ENCODE measurements around the gene CFAP58.

The CFAP58 gene, protein sequence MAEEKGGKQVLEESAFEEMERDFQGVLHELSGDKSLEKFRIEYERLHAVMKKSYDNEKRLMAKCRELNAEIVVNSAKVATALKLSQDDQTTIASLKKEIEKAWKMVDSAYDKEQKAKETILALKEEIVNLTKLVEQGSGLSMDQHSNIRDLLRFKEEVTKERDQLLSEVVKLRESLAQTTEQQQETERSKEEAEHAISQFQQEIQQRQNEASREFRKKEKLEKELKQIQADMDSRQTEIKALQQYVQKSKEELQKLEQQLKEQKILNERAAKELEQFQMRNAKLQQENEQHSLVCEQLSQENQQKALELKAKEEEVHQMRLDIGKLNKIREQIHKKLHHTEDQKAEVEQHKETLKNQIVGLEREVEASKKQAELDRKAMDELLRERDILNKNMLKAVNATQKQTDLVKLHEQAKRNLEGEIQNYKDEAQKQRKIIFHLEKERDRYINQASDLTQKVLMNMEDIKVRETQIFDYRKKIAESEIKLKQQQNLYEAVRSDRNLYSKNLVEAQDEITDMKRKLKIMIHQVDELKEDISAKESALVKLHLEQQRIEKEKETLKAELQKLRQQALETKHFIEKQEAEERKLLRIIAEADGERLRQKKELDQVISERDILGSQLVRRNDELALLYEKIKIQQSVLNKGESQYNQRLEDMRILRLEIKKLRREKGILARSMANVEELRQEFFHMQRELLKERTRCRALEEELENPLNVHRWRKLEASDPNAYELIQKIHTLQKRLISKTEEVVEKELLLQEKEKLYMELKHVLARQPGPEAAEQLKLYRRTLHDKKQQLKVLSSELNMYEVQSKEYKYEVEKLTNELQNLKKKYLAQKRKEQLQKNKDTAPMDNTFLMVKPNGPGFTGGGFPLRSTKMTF

DNA sequence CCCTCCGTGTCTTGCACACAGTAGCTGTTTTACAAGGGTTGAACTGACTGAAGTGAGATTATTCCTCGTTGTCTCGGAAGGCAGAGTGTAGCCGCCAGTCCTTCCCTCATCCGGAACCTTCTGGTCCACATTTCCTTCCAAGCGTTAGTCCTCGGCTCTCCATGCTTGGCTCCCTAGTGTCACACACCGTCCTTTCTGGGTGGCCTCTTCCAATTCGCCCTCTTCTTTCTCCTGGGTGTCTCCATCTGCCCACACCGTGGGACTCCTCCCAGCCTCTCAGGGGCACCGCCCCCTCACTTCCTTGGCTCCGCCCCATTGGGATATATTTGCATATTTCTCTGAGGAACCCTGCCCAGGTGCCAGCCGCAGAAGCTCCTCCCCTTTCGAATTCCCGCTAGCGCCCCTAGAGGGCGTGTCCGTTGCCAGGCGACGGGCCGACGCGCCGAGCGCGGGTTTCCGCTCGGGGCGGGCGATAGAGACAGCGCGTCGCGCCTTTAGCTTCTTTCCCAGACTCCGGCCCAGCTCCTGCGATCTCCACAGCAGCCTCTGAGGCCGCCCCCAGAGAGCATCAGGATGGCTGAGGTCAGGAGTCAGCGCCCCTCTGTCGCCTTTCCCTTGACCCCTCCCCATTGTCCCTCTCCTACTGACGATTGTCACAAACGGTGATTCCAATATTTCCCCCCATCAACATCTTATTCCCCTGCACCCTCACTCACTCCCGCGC is at the start of gene CFAP58:
Gene CFAP58 (plus strand): TSS at position 509 of the 724 bp plus-strand sequence. CDS start 65 bp downstream, at position 574.
- peak; percentile 80 for DNase-seq

DNA sequence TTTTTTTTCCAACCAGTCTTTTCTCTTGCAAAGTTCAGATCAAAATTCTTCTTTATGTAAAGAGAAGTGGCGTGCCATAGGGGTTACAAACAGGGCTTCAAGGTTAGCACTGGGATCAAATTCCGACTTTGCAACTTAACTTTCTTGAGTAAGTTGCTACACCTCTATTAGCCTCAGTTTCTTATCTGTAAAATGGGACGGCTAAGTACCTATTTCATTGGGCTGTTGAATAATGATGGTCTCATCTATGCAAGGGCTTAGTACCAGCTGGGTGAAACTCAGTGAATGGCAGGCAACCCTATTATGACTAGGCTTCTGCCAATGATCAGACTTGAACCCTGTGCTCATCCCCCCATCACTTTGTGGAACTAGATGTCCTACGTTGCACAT is 49.3 kb upstream of the CFAP58 start:
- DNase-seq = no peak

DNA sequence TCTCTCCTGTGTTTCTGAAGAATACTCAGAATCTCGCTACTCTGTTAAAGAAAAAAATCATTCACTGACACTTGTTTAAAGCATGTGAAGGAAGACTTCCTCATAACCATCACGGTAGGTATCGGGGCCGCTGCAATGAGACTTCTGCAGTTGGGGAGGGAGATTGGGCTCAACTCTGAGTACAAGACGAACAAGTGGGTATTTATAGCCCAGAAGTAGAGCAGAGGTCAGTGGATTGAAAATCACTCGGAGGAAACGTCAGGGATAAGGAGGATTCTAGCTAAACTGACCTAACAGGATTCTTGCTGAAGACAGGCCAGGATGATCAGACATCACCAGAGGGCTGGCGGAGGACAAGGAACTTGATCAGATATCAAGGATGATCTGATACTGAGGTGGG is 48.7 kb upstream of the CFAP58 start:
- no peak for DNase-seq

DNA sequence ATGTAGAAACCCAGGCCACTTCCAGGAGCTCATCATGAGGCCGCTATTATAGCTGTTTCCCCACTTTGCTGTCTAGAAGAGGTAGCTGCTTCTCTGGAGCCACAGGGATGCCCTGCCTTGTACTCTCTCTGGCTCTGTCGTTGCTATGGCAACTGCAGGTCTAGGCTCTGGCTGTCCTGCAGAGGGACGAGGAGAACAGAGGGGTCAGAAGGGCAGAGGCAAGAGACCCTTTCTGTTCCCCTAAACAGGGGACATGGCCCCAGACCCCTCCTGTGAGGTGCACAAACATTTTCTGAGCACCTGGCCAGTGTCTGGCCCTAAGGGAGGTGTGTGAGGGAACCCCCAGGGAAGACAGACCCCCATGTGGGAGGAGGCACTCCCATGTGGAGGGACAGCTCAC is 46.7 kb upstream of the CFAP58 start:
- DNase-seq = no peak

DNA sequence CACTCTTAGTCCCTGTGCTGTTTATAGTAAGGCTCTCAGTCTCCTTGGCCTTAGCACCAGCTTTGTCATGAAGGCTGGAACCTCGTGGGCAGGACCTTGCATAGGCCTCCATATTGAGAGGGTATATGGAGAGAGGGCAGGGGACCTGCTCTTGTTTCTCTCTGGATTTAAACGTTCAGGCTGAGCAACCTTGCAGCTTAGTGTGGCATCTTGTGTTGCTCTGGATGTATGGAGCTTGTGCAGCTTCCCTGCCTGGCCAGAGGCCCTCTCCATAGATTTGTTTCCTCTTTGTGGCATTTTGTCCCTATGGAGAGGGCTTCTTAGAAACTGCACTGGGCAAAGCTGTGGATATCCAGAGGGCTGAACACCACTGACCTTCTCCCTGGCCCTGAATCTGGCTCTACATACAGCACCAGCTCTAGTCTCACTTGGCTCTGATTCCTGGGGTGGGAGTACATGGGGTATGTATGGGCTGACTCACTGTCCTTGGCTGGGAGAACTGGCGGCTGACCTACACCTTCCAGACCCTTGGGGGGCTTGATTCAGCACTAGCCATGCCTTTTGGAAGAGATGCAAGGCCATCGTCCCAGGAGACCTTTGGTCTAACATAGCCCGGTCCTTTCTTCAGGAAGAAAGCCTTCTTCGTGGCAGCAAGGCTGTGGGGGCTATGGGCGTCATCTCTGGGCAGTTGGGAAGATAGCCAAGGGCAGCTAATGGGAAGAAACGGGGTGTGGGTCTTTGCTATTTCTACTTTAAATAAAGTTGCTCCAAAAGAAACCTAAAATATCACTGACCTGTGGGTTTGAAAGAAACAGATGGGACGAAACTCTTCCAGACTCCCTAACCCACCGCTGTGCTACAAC is 45.8 kb upstream of the CFAP58 start:
- no peak for DNase-seq

DNA sequence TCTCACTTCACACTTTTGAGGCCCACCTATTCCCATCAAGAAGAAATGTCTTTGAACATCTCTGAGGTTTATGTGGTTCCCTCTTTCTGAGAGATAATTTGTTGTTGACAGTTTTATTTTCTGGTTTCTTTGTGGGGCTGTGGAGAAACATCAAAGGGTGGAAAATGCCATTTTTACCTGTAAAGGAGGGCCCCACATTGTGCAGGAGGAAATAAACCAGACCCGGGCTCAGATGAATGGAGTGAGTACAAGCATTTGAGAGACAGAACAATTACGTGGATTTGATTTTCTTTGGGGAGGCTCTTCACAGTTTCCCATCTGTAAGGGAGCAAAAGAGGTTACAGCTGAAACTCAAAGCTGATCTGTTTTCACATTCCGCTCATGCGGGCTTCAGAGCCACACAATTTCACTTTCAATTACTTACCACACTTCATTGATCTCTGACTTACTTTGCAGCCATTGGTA is 45.2 kb upstream of the CFAP58 start:
- DNase-seq = no peak

DNA sequence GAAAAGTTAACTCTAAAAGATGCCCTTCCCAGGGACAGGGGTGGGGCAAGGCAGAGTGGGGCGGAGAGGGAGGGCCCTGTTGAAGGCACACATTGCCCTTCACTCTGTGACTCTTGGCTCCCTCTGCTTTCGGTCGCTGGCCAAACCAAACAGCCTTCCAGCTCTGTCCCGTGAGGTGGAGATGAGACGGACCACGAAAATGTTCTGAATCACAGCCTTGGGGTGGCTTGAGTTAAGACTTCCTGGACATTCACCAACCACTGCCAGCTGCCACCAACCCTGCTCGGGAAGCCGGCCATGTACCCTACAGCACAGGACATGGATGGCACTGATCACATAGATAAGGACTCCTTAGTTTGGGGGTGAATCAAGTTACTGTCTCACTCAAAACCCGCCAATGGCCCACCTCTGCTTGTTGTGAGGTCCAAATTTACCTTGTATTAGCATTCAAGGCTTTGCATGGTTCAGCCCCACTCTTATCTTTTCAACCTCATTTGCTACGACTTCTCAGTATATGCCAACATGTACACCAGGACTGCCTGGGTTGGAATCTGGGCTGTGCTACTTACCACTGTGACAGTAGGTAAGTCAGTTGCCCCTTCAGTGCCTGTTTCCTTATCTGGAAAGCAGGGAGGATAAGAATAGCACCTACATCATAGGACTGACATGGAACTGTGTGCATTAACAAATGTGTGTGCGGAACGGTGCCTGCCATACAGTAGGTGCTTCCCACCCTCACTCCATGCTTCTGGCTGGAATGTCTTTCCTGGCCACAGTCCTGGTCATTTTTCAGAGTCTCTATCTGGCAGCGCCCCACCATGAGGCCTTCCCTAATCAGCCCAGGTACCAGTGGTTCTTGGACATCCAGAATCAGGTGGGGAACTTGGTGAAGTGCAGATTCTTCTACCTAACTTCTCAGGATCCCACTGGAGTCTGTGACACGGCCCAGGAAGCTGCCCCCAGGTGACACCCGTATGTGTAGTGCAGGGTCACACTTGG is 43.4 kb upstream of the CFAP58 start:
- DNase-seq = no peak

DNA sequence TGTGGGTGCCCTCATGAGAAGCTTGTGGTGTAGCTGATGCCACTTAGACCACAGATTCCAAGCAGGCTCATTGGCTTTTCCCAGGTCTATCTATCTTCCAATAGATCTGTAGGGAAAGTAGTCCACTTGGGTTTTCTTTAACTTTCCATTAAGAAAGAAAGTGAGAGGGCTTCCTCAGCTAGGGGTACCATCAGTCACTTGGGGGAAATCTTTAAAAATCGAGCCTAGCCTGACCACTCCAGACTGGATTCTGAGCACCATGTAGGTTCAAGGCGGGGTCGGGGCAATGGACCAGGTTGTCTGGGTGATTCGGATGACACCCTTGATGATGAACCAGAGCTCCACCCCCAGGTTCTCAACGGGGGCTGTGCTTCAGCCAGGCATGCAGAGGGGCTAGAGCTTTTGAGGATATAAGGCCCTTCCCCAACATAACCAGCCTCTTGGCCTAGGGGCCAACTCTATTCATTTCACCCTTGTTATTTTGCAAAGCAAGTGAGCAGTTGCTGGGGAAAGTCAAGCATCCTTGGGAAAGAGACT is 42.4 kb upstream of the CFAP58 start:
- DNase-seq = no peak

DNA sequence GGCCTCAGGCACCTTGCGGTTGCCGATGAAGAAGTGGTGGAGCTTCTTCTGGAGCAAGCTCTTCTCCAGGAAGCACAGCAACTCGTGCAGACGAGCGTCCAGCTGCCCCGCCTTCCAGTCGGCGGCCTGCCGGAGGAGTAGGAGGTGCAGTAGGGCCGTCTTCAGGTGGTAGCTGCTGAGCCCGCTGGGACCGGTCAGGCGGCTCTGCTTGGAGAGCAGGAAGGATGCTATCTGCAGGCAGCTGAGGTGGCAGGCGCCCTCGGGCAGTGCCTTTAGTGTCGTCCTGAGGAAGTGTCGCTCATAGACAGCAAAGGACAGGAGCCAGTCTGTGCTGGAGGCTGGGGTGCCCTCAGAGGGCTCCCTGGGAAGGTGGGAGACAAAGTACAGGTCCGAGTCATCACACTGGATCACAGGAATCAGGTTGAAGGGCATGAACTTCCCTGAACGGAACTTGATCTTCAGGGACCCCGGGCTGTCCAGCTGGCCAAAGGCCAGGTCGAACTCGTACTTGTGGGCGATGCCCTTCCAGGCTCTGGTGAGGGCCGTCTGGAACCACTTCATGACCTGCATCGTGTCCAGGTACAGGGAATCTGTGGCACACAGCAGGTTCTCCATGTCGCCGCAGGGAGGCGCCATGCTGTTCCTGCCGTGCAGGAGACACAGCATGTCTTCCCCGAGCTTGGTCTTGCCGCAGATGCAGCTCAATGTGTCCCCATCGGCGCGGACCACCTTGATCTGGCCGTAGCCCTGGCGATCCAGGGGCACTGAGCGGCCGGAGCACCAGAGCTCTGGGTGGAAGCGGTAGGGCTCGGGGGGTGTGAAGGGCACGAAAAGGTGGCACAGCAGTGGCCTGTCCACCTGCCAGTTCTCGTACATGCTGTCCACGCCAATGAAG is 38.8 kb upstream of the CFAP58 start:
- no peak for DNase-seq

DNA sequence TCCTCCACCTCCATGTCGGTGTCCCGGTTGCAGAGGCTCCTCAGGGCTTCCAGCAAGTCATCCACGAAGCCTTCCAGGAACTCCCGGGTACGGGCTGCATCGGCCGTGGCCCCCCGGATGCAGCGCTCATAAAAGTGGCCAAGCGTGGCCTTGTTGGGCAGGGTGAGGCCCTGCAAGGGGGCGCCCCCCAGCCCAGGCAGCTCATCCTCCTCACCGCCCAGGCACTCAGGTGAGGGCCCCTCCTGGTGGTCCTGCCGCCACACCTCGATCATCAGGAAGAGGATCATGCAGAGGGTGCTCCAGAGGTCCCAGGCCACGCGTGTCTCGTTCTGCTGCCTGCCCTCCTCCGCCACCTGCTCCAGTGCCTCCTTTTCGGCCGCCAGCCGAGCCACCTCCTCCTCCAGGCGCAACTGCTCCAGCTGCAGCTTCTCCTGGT is 38.1 kb upstream of the CFAP58 start:
- no peak for DNase-seq

DNA sequence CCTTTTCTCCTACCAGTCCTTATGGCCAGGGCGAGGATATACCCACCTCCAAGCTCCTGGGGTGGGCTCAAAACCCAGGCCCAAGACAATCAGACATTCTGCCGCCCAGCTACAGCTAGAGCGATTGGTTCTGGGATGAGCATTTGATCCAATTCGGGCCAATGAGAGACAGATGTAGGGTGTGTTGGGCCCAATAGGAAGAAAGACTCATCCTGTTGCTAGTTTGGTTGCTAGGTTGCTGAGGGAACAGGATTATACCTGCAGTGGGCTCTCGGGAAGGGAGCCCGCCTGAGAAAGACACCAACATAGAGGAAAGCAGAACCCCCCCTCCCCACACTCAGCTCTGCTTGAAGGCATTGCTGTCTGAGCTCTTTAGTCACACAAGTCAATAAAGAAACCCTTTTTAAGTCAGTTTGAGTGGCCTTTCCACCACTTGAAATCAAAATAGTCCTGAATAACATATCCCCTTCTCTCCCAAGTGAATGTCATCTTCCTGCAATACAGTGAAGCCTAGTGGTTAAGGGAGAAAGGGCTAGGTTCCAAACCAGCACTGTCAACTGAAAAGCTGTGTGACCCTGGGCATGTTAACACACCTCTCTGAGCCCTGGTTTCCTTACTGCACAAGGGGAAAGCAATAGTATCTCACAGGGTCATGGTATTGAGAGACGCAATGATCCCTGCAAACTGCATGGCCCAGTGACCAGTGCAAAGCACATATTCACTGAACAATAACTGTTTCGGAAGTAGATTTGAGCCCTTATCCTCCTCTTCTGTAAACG is 37.1 kb upstream of the CFAP58 start:
- DNase-seq = no peak

DNA sequence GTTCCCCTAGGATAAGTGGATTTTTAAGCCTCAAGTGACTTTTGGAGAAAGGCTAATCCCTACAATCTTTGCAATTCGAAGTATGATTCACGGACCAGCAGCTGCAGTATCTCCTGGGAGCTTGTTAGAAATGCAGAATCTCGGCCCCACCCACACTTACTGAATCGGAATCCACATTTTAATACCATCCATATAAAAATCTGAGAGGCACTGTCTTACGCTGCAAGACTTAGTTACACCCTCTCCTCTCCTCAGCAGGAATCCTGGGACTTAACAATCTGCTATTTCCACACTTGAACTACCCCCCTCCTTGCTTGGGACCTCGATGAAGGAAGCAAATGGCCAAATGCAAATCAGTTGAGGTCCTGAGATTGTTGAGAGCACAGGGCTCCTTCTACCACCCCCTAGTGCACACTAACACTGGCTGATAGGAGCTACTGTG is 36.3 kb upstream of the CFAP58 start:
- no peak for DNase-seq

DNA sequence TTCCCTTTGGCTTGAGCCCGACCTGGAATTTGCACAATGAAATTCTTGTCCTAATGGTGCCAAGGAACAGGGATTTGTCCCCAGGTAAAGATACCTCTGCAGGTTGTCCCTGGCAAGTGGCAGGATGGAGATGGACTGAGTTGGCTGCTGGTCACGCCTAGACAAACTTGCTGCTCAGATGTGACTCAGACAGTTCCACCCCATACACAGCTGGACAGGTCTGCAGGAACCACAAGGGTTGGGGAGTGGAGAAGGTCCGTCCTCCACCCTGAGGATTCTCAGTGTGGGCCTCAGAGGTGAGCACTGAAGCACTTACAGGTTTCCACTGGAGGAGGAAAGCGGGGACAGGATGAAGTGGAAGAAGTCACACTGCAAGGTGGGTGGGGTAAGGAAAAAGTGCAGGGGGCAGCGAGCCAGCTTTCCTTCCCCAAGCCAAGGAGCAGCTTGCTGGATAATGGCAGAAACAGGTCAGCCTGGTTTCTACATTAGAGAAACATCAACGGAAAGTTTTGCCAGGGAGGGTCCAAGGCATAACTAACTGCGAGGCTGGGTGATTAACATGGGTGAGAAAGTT is 35.8 kb upstream of the CFAP58 start:
- no peak for DNase-seq

DNA sequence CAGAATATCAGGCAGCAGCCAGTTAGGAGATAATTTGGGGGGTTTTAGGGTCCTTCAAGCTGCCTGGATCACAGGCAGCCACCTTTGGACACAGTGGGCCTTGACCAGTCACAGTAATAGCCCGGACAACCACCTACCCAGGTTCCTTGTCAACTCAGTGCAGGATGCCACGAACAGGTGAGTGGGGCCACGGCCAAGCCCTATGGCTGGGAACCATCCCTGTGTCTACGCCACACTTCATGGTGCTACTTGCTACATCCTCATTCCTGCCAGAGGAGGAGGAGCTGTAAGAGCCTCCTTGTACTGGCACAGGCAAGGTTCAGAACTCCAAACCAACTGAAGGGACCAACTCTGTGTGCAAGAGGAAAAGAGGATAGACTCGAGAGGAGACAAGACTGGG is 35.3 kb upstream of the CFAP58 start:
- no peak for DNase-seq

DNA sequence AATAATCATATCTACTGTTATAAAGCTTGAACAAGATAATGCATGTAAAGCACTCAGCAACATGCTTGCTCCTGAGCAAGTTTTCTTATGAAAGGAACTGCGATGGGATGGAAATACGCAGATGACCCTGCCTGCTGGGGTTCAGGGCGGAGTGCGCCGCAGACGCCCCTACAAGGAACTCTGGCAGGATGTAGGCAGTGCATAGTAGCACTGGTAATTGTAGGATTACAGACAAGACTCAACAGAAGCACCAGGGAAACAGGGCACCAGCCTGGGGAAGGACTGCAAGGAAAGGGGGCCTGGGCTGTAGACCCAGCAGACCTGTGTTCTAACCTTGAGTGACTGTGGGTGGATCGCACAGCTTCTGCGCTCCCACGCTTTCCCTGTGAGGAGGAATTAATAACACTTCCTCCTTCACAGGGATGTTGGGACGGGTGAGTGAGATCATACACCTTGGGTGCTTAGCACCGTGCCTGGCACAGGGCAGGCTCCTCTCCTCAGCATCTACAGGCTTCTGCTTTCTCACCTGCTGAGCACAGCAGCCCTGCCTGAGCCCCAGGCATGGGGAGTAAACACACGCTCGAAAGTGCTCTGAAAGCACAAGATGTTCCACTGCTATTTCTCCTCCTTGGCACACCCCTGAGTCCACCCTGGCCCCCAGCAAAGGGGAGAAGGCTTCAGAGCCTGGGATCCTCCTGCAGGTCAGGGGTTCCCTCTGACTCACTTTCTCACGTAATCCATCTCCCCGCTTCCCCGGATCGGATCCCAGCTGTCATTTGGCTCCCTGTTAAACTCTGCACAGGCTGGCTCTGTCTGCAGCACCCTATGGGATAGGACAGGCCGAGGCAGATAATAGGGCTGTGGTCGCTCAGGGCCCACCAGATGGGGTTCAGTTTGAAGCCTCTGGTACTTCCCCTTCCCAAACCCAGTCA is 34.6 kb upstream of the CFAP58 start:
- no peak for DNase-seq

DNA sequence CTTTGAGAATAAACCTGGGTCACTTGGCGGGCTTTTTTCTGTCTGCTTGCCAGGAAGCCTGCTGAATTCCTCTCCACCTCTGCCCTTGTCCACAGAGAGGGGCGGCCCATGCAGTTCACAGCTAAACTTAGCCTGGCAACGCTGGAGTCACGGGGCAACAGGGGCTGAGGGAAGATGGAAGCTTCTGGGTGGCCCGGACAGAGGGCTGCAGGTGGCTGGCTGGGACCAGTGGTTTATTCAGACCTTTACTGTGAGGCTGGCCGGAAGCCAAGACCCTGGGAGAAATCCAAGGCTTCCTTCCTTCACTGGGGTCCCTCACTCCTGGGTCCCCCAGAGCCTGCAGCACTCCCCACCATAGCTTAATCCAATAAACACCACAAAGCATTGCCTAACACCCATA is 32.4 kb upstream of the CFAP58 start:
- DNase-seq = no peak
